CD14-positive monocyte (primary cell): ENCODE measurements around the gene FBXO15. TPM values are rescaled to one million over a fixed set of nuclear protein-coding genes. Genes with fewer than 3 reads are reported as not detected.

Experiments
- DNase-seq, 3 donors: peaks; one replicate each; pipeline ENCODE4 v3.0.0-alpha.2; 2011 to 2022
- H2AFZ ChIP-seq: 2 replicates; pipeline ENCODE4 v1.6.0; 2012; ENCODE audit warnings: mild to moderate bottlenecking, low read depth, low read length, inconsistent platforms; ENCODE audit not compliant: insufficient read depth, poor library complexity, severe bottlenecking
- H3K27ac ChIP-seq, 2 donors: 1 replicate in 1 of 2; 2 replicates in 1 of 2; pipeline ENCODE4 v1.5.1; 2012 to 2013; ENCODE audit warnings: low read length in 2 of 2, control low read depth in 1 of 2, inconsistent platforms in 1 of 2, low read depth in 1 of 2, mild to moderate bottlenecking in 1 of 2
- H3K27me3 ChIP-seq, 2 donors: one replicate each; pipeline versions ENCODE4 v1.6.0 to v1.6.1; 2011 to 2013; ENCODE audit warnings: low read length in 2 of 2; ENCODE audit not compliant: control insufficient read depth in 2 of 2, insufficient read depth in 2 of 2
- H3K36me3 ChIP-seq, 2 donors: replicated peaks in 1 of 2; 1 replicate in 1 of 2; 2 replicates in 1 of 2; pipeline versions ENCODE4 v1.5.1 to v1.6.1; 2012 to 2013; ENCODE audit warnings: low read length in 2 of 2, control low read depth in 1 of 2, inconsistent platforms in 1 of 2, mild to moderate bottlenecking in 1 of 2; ENCODE audit not compliant: insufficient read depth in 2 of 2, control insufficient read depth in 1 of 2
- H3K4me1 ChIP-seq, 2 donors: 1 replicate in 1 of 2; 2 replicates in 1 of 2; pipeline versions ENCODE4 v1.5.1 to v1.6.1; 2012 to 2013; ENCODE audit warnings: low read length in 2 of 2, control low read depth in 1 of 2, inconsistent platforms in 1 of 2, mild to moderate bottlenecking in 1 of 2, moderate library complexity in 1 of 2; ENCODE audit not compliant: insufficient read depth in 2 of 2, control insufficient read depth in 1 of 2
- H3K4me2 ChIP-seq: replicated peaks from 2 replicates; pipeline ENCODE3; 2012; ENCODE audit warnings: low read length, moderate library complexity, mild to moderate bottlenecking; ENCODE audit not compliant: poor library complexity, severe bottlenecking; ENCODE audit errors: extremely low read depth
- H3K4me3 ChIP-seq, 3 experiments: fragments of 200-600 bp in 1 of 3; sonication (generic) in 1 of 3; replicated peaks in 1 of 3; 1 replicate in 2 of 3; 2 replicates in 1 of 3; pipeline ENCODE4 v1.5.1; 2011 to 2013; ENCODE audit warnings: low read length in 3 of 3, mild to moderate bottlenecking in 3 of 3, control low read depth in 2 of 3, low read depth in 2 of 3, inconsistent platforms in 1 of 3, moderate library complexity in 1 of 3
- H3K79me2 ChIP-seq: 2 replicates; pipeline ENCODE4 v1.6.0; 2012; ENCODE audit warnings: mild to moderate bottlenecking, control low read depth, inconsistent platforms, low read length, moderate library complexity; ENCODE audit not compliant: insufficient read depth
- H3K9ac ChIP-seq: 2 replicates; pipeline ENCODE4 v1.6.0; 2017; ENCODE audit warnings: low read length, mild to moderate bottlenecking; ENCODE audit not compliant: insufficient read depth, poor library complexity, severe bottlenecking
- H3K9me3 ChIP-seq, 2 donors: replicated peaks in 1 of 2; 1 replicate in 1 of 2; 2 replicates in 1 of 2; pipeline versions ENCODE4 v1.5.1 to v1.6.1; 2012 to 2013; ENCODE audit warnings: low read length in 2 of 2, control low read depth in 1 of 2; ENCODE audit not compliant: control insufficient read depth in 1 of 2, insufficient read depth in 1 of 2
- H4K20me1 ChIP-seq: 2 replicates; pipeline ENCODE4 v1.6.0; 2012; ENCODE audit warnings: mild to moderate bottlenecking, low read length, control low read depth, moderate library complexity; ENCODE audit not compliant: insufficient read depth
- H3K27ac Mint-ChIP-seq, 7 donors: one replicate each; pipeline ENCODE4 v1.8.0; 2020; ENCODE audit warnings: mild to moderate bottlenecking in 7 of 7, mixed read lengths in 7 of 7, moderate library complexity in 6 of 7, inconsistent platforms in 2 of 7
- H3K27me3 Mint-ChIP-seq, 3 donors: one replicate each; pipeline ENCODE4 v1.8.0; 2021 to 2022; ENCODE audit warnings: low read depth in 3 of 3, mild to moderate bottlenecking in 3 of 3, mixed read lengths in 3 of 3, moderate library complexity in 3 of 3, inconsistent platforms in 1 of 3
- H3K36me3 Mint-ChIP-seq, 2 donors: one replicate each; pipeline ENCODE4 v1.8.0; 2020; ENCODE audit warnings: mixed read lengths in 2 of 2, inconsistent platforms in 1 of 2, mild to moderate bottlenecking in 1 of 2
- H3K4me1 Mint-ChIP-seq: one replicate; pipeline ENCODE4 v1.8.0; 2020; ENCODE audit warnings: mild to moderate bottlenecking, mixed read lengths
- H3K4me3 Mint-ChIP-seq, 2 donors: one replicate each; pipeline ENCODE4 v1.8.0; 2020; ENCODE audit warnings: mild to moderate bottlenecking in 2 of 2, mixed read lengths in 2 of 2, moderate library complexity in 1 of 2
- H3K9me3 Mint-ChIP-seq, 7 donors: one replicate each; pipeline ENCODE4 v1.8.0; 2020 to 2022; ENCODE audit warnings: mixed read lengths in 7 of 7, mild to moderate bottlenecking in 6 of 7, moderate library complexity in 6 of 7, inconsistent platforms in 2 of 7
- CTCF ChIP-seq: fragments of 200-600 bp; IDR thresholded peaks from one replicate; pipeline ENCODE4 v1.8.0; 2022; ENCODE audit warnings: antibody characterized with exemption, mild to moderate bottlenecking
- WGBS: methylation state at CpG from one replicate; pipeline ENCODE4 v1.1.5; 2013; ENCODE audit warnings: missing lambda C conversion rate; ENCODE audit not compliant: insufficient coverage; 5-methylcytosine and 5-hydroxymethylcytosine counted together
- intact Hi-C, 2 donors: fragments of 100-400 bp; cut with micrococcal nuclease; formaldehyde crosslinking; loops; one replicate each; pipeline versions ENCODE4 v1.15.0 to v1.15.1; 2023
- polyA plus RNA-seq, 3 donors: library from polyadenylated mRNA; depleted of rRNA in 1 of 3; unstranded in 2 of 3; stranded (reverse) in 1 of 3; fragments of 300-500 nt in 2 of 3; fragments of >200 nt in 1 of 3; fragmentation: Illumina TruSeq in 2 of 3; gene quantifications; 1 replicate in 2 of 3; 2 replicates in 1 of 3; pipeline ENCODE4 v1.2.3, GENCODE V29; 2012 to 2021

FBXO15 gene
- polyA plus RNA-seq, 3 donors, result not detected

- H2AFZ ChIP-seq, result no peak overlapping the region
- H3K27me3 ChIP-seq, result no peaks in the 10 kb centered on the region
- Mint-ChIP-seq H3K27ac (peak overlapping the region in 2 of 7 donors; percentile 2 to 61), H3K4me1 (peaks cover 15% of the 10 kb centered on the region), H3K27me3 (peaks cover 0 to 1% (median 0%) of the 10 kb centered on the region in 3 donors), H3K4me3 (peak overlapping the region in 1 of 2 donors; percentile 10), H3K9me3 (no peaks in the 10 kb centered on the region), H3K36me3 (peaks cover 37 to 43% of the 10 kb centered on the region in 2 donors)
- peaks cover 57% of the 10 kb centered on the region for H3K79me2 ChIP-seq
- H4K20me1 ChIP-seq, result no peaks in the 10 kb centered on the region
- no peak overlapping the region for H3K4me2 ChIP-seq
- peaks cover 6 to 19% of the 10 kb centered on the region in 2 donors for H3K4me1 ChIP-seq
- intact Hi-C loops, result no loop called here
- no peak overlapping the region for H3K9ac ChIP-seq
- peaks cover 17 to 56% of the 10 kb centered on the region in 2 donors for H3K36me3 ChIP-seq
- 100% methylated on average over 5 of the region's 6 CpGs for WGBS
- no peaks in the 10 kb centered on the region for H3K9me3 ChIP-seq
- H3K27ac ChIP-seq, result no peak overlapping the region
- TF ChIP-seq CTCF, result no peak
- no peak overlapping the region for H3K4me3 ChIP-seq
- no peak for DNase-seq
Measured at GRCh38 chr18:74152270-74152669, 4.6 kb upstream of the FBXO15 start.

GRCh38 chr18:74149878-74150277 lies 2.2 kb upstream of the FBXO15 start:
- H3K79me2 ChIP-seq, result peaks cover 57% of the 10 kb centered on the region

More at GRCh38 chr18:74149878-74150277, 2.2 kb upstream of the FBXO15 start:
- Histone ChIP-seq H3K4me3 (no peak overlapping the region), H3K27me3 (no peaks in the 10 kb centered on the region), H4K20me1 (no peaks in the 10 kb centered on the region), H3K9ac (no peak overlapping the region), H3K4me2 (no peak overlapping the region), H3K27ac (no peak overlapping the region), H3K4me1 (peaks cover 10 to 23% of the 10 kb centered on the region in 2 donors), H2AFZ (no peak overlapping the region), H3K36me3 (peaks cover 0 to 32% of the 10 kb centered on the region in 2 donors), H3K9me3 (no peaks in the 10 kb centered on the region)
- Mint-ChIP-seq H3K4me1 (peaks cover 19% of the 10 kb centered on the region), H3K9me3 (no peaks in the 10 kb centered on the region), H3K27me3 (peaks cover 1 to 5% (median 4%) of the 10 kb centered on the region in 3 donors), H3K4me3 (no peak overlapping the region), H3K27ac (no peak overlapping the region), H3K36me3 (peaks cover 18 to 26% of the 10 kb centered on the region in 2 donors)
- no peak for TF ChIP-seq CTCF
- intact Hi-C loops, result loop anchor here (5.0 to 10.0 kb wide), 2 partner anchors 142 to 345 kb away; partner anchors contain the start of genes CNDP2 (in 1 of the 2) and CYB5A (in 1 of the 2)
- no peak for DNase-seq
- WGBS, result no CpG with 5 or more reads among the region's 5 CpGs
